Measurements from ENCODE around the gene FASTKD1.

DNA sequence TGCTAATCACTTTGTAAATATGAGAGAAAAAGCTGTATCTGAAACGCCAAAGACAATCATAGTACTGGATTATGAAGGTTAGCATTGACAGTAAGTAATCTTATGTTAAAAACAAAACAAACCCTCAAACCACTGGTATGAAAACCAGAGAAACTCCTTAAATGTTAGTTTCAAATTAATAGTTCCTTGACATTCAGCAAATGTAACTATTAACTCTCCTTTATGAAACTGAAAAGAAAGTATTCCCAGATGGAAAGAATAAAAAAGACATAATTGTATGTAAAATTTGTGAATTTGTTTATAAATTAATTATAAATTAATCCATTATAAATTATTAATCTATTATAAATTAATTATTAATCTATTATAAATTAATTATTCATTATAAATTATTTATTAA lies 12.3 kb downstream of the FASTKD1 start:
- TF ChIP-seq POLR2A (IDR thresholded peaks at IDR 0.05) (no peak), CTCF (IDR thresholded peaks at IDR 0.05) (no peak)

Data from lower leg skin (tissue), 3 donors.